GM12878 (cell line): ENCODE data around the gene RFFL. TPM values are rescaled to one million over a fixed set of nuclear protein-coding genes. Genes with fewer than 3 reads are reported as not detected.

Source experiments
- ATAC-seq: fragments of 200-7000 bp; cut with Tn5 transposase; 3 replicates; pipeline ENCODE4 v1.9.1; 2020; ENCODE audit warnings: mild to moderate bottlenecking, moderate library complexity
- BruUV-seq: library from RNA; stranded (reverse); fragments of 400-500 nt; replicated peaks from 2 replicates; lab custom pipeline; 2021; lab: Mats Ljungman, UMichigan
- CTCF ChIA-PET: fragments of 300-600 bp; sonication (Branson Sonifier 250); formaldehyde crosslinking; extraction: SDS; loops from one replicate; lab custom pipeline; 2021; ENCODE audit warnings: inconsistent platforms; lab: Yijun Ruan, JAX
- POLR2A ChIA-PET: fragments of 350-600 bp; formaldehyde crosslinking; extraction: SDS; loops from one replicate; lab custom pipeline; 2021; ENCODE audit warnings: inconsistent platforms; lab: Charles Lee
- RAD21 ChIA-PET: fragments of 300-600 bp; sonication (Branson Sonifier 250); formaldehyde crosslinking; loops from one replicate; lab custom pipeline; 2023; ENCODE audit warnings: antibody characterized with exemption; ENCODE audit not compliant: unreplicated experiment; lab: Charles Lee
- SMC1A ChIA-PET: fragments of 300-600 bp; sonication (Branson Sonifier 250); formaldehyde crosslinking; loops from one replicate; lab custom pipeline; 2023; ENCODE audit not compliant: unreplicated experiment, uncharacterized antibody; lab: Charles Lee
- DNase-seq: peaks from one replicate; pipeline ENCODE4 v3.0.0-alpha.2; 2011; ENCODE audit warnings: low read depth, low spot score
- FAIRE-seq: peaks from 3 replicates; lab custom pipeline; 2011; peaks lifted over from hg19 to GRCh38; lab: Jason Lieb, UNC
- H2AFZ ChIP-seq: 2 replicates; pipeline ENCODE4 v1.6.0; 2011; ENCODE audit warnings: low read depth, low read length, control low read depth; ENCODE audit not compliant: control insufficient read depth
- H3K27ac ChIP-seq: 2 replicates; pipeline ENCODE4 v1.5.1; 2011; ENCODE audit warnings: control low read depth; ENCODE audit not compliant: control insufficient read depth, insufficient read depth
- H3K27me3 ChIP-seq, 2 experiments: replicated peaks in 1 of 2; 2 replicates each; pipeline versions ENCODE4 v1.6.0 to v1.6.1; 2011; ENCODE audit warnings: low read length in 1 of 2; ENCODE audit not compliant: control insufficient read depth in 2 of 2, insufficient read depth in 2 of 2
- H3K36me3 ChIP-seq, 2 experiments: 2 replicates each; pipeline ENCODE4 v1.5.1; 2011; ENCODE audit warnings: low read length in 1 of 2; ENCODE audit not compliant: control insufficient read depth in 2 of 2, insufficient read depth in 2 of 2
- H3K4me1 ChIP-seq: 2 replicates; pipeline ENCODE4 v1.6.1; 2011; ENCODE audit warnings: mild to moderate bottlenecking, low read length, moderate library complexity, mixed read lengths; ENCODE audit not compliant: control insufficient read depth, insufficient read depth
- H3K4me2 ChIP-seq: 2 replicates; pipeline ENCODE4 v1.6.0; 2011; ENCODE audit warnings: control low read depth; ENCODE audit not compliant: control insufficient read depth, insufficient read depth
- H3K4me3 ChIP-seq: fragments of 200-600 bp; sonication (generic); 2 replicates; pipeline ENCODE4 v1.5.1; 2016
- H3K79me2 ChIP-seq: 2 replicates; pipeline ENCODE4 v1.6.0; 2011; ENCODE audit warnings: low read length; ENCODE audit not compliant: control insufficient read depth, insufficient read depth
- H3K9ac ChIP-seq: 2 replicates; pipeline ENCODE4 v1.8.0; 2011; ENCODE audit warnings: low read length, control low read depth, mixed read lengths; ENCODE audit not compliant: control insufficient read depth, insufficient read depth
- H3K9me3 ChIP-seq: replicated peaks from 3 replicates; pipeline ENCODE4 v1.5.1; 2011; ENCODE audit warnings: mild to moderate bottlenecking, low read length; ENCODE audit not compliant: control insufficient read depth, insufficient read depth
- H4K20me1 ChIP-seq: 2 replicates; pipeline ENCODE4 v1.6.0; 2011; ENCODE audit not compliant: control insufficient read depth, insufficient read depth
- CEBPB ChIP-seq, 2 experiments: fragments of 150-350 bp in 1 of 2; IDR thresholded peaks; 2 replicates each; pipeline ENCODE4 v1.6.1; 2012 to 2014; ENCODE audit warnings: low read depth in 2 of 2, low read length in 2 of 2, borderline replicate concordance in 1 of 2, inconsistent platforms in 1 of 2
- IKZF2 ChIP-seq, 2 experiments: fragments of 450-650 bp; IDR thresholded peaks; 2 replicates each; pipeline ENCODE4 v1.6.1; 2017; ENCODE audit warnings: mild to moderate bottlenecking in 2 of 2, moderate library complexity in 2 of 2
- JUND ChIP-seq: IDR thresholded peaks from 2 replicates; pipeline ENCODE4 v1.6.1; 2012; ENCODE audit warnings: low read depth, mild to moderate bottlenecking, low read length, improper control_type of control experiment, moderate library complexity
- MYC ChIP-seq: IDR thresholded peaks from 2 replicates; pipeline ENCODE4 v1.6.1; 2011; ENCODE audit warnings: mild to moderate bottlenecking, low read length, moderate library complexity, inconsistent platforms; ENCODE audit not compliant: insufficient read depth, insufficient replicate concordance, insufficient read length, severe bottlenecking
- SMAD5 ChIP-seq: IDR thresholded peaks from 2 replicates; pipeline ENCODE4 v1.6.1; 2016; ENCODE audit warnings: antibody characterized with exemption, low read depth
- SP1 ChIP-seq: IDR thresholded peaks from one replicate; pipeline ENCODE4 v1.6.1; 2011; ENCODE audit warnings: low read depth, low read length
- YBX1 ChIP-seq: fragments of 450-650 bp; IDR thresholded peaks from 2 replicates; pipeline ENCODE4 v1.6.1; 2016; ENCODE audit warnings: antibody characterized with exemption
- WGBS: methylation state at CpG from one replicate; pipeline ENCODE4 v1.1.6; 2016; ENCODE audit warnings: low lambda C conversion rate; ENCODE audit not compliant: insufficient replicate concordance, insufficient coverage; ENCODE audit errors: missing lambda C conversion rate; 5-methylcytosine and 5-hydroxymethylcytosine counted together
- in situ Hi-C: fragments of 300-500 bp; cut with MboI; formaldehyde crosslinking; loops from 9 replicates; pipeline ENCODE4 v1.14.3; 2018; ENCODE audit warnings: mixed read lengths
- intact Hi-C: fragments of 100-400 bp; cut with micrococcal nuclease; formaldehyde crosslinking; loops from one replicate; pipeline ENCODE4 v1.14.2; 2022; ENCODE audit not compliant: unreplicated experiment
- polyA plus RNA-seq, 11 experiments: library from polyadenylated mRNA; depleted of rRNA in 4 of 11; unstranded in 6 of 11; stranded (reverse) in 5 of 11; fragments of >200 nt; fragmentation: Nextera tagmentation in 4 of 11; fragmentation: Illumina TruSeq in 1 of 11; extraction: Ambion mirVana in 4 of 11; extraction: Trizol in 1 of 11; gene quantifications; 1 replicate in 1 of 11; 2 replicates in 10 of 11; pipeline versions ENCODE4 v1.2.1 to v1.2.3, GENCODE V29; 2011 to 2016; ENCODE audit warnings: inconsistent platforms in 2 of 11, missing spikeins in 2 of 11, low read depth in 1 of 11
- total RNA-seq, 4 experiments: library from RNA; depleted of rRNA in 3 of 4; stranded (reverse); fragments of >200 nt in 3 of 4; fragmentation: Illumina TruSeq in 1 of 4; extraction: Trizol in 1 of 4; gene quantifications; 2 replicates each; pipeline versions ENCODE4 v1.2.1 to v1.2.3, GENCODE V29; 2013 to 2021
- TF ChIP-seq, protein P1 (sequence below): IDR thresholded peaks from 2 replicates; pipeline ENCODE4 v1.6.1; 2011; ENCODE audit warnings: borderline replicate concordance, low read depth, mild to moderate bottlenecking, moderate library complexity, mixed read lengths, low read length; ENCODE audit not compliant: insufficient read depth; ENCODE audit errors: extremely low read length
- TF ChIP-seq, protein P2 (sequence below): fragments of 450-650 bp; IDR thresholded peaks from 2 replicates; pipeline ENCODE4 v1.6.1; 2016; ENCODE audit warnings: mild to moderate bottlenecking, moderate library complexity, borderline replicate concordance
- TF ChIP-seq, protein P3 (sequence below): fragments of 450-650 bp; IDR thresholded peaks from 2 replicates; pipeline ENCODE4 v1.6.1; 2017; ENCODE audit warnings: antibody characterized with exemption, mild to moderate bottlenecking, moderate library complexity
- TF ChIP-seq, protein P4 (sequence below): fragments of 450-650 bp; formaldehyde crosslinking; IDR thresholded peaks from 2 replicates; pipeline ENCODE4 v1.4.0; 2020; ENCODE audit warnings: mild to moderate bottlenecking, moderate library complexity

Gene RFFL
- total and polyA plus RNA-seq, 10 of the 15 experiments (the other 5 are each of a cell fraction or from before 2014, with no cell fraction given), result 4.7 to 56.1 (median 26.9) TPM

DNA sequence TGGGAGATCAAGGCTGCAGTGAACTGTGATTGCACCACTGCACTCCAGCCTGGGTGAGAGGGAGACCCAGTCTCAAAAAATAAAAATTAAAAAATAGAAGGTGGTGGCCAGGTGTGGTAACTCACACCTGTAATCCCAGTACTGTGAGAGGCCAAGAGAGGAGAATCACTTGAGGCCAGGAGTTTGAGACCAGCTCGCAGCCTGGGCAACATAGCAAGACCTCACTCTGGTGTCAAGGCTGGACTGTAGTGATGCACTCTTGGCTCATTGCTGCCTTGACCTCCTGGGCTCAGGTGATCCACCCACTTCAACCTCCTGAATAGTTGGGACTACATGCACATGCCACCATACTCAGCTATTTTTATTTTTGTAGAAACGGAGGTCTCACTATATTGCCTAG is 13.3 kb downstream of the RFFL start:
- Histone ChIP-seq H4K20me1 (no peaks in the 10 kb centered on the region), H3K79me2 (peaks cover 35% of the 10 kb centered on the region), H3K4me3 (no peak overlapping the region), H3K9ac (no peak overlapping the region), H3K9me3 (no peaks in the 10 kb centered on the region), H3K4me2 (no peak overlapping the region), H2AFZ (no peak overlapping the region), H3K4me1 (peaks cover 34% of the 10 kb centered on the region), H3K36me3 (peaks cover 0 to 1% of the 10 kb centered on the region in 2 experiments; a peak in 1 of 4 replicates), H3K27me3 (no peaks in the 10 kb centered on the region), H3K27ac (peak overlapping the region; percentile 93)
- no peak for DNase-seq
- ChIA-PET RAD21 (interaction anchor here (0.8 to 6.9 kb wide), 3 partner anchors 14 to 35 kb away, joined by 3 to 73 read pairs (median 5); partner anchors contain the start of gene RFFL), SMC1A (interaction anchor here (0.9 to 12.0 kb wide), 5 partner anchors 9 to 40 kb away, joined by 4 to 221 read pairs (median 7); partner anchors contain the start of gene RFFL), CTCF (interaction anchor here (0.7 to 1.8 kb wide), 2 partner anchors 40 to 690 kb away, joined by 3 to 5 read pairs; no protein-coding TSS in a partner anchor), POLR2A (interaction anchor here (0.9 to 2.2 kb wide), 4 partner anchors 9 to 25 kb away, joined by 4 to 9 read pairs (median 5); partner anchors contain the start of gene RFFL)
- no peak for ATAC-seq
- intact Hi-C loops, result no loop called here
- 92% methylated on average over 2 of the region's 2 CpGs for WGBS
- in situ Hi-C loops, result no loop called here
- BruUV-seq, result no TSS peak
- no peak for FAIRE-seq
- TF ChIP-seq MYC (no peak), CEBPB (IDR thresholded peaks at IDR 0.05; ENCODE audit: borderline replicate concordance in 1 of 2, low read depth in 2 of 2, low read length in 2 of 2) (no peak), IKZF2 (IDR thresholded peaks at IDR 0.05) (no peak), SMAD5 (no peak), SP1 (no peak), JUND (no peak), YBX1 (no peak)
- TF ChIP-seq, protein P1, sequence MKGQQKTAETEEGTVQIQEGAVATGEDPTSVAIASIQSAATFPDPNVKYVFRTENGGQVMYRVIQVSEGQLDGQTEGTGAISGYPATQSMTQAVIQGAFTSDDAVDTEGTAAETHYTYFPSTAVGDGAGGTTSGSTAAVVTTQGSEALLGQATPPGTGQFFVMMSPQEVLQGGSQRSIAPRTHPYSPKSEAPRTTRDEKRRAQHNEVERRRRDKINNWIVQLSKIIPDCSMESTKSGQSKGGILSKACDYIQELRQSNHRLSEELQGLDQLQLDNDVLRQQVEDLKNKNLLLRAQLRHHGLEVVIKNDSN, result no peak
- TF ChIP-seq, protein P2, sequence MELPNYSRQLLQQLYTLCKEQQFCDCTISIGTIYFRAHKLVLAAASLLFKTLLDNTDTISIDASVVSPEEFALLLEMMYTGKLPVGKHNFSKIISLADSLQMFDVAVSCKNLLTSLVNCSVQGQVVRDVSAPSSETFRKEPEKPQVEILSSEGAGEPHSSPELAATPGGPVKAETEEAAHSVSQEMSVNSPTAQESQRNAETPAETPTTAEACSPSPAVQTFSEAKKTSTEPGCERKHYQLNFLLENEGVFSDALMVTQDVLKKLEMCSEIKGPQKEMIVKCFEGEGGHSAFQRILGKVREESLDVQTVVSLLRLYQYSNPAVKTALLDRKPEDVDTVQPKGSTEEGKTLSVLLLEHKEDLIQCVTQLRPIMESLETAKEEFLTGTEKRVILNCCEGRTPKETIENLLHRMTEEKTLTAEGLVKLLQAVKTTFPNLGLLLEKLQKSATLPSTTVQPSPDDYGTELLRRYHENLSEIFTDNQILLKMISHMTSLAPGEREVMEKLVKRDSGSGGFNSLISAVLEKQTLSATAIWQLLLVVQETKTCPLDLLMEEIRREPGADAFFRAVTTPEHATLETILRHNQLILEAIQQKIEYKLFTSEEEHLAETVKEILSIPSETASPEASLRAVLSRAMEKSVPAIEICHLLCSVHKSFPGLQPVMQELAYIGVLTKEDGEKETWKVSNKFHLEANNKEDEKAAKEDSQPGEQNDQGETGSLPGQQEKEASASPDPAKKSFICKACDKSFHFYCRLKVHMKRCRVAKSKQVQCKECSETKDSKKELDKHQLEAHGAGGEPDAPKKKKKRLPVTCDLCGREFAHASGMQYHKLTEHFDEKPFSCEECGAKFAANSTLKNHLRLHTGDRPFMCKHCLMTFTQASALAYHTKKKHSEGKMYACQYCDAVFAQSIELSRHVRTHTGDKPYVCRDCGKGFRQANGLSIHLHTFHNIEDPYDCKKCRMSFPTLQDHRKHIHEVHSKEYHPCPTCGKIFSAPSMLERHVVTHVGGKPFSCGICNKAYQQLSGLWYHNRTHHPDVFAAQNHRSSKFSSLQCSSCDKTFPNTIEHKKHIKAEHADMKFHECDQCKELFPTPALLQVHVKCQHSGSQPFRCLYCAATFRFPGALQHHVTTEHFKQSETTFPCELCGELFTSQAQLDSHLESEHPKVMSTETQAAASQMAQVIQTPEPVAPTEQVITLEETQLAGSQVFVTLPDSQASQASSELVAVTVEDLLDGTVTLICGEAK, result no peak
- TF ChIP-seq, protein P3, sequence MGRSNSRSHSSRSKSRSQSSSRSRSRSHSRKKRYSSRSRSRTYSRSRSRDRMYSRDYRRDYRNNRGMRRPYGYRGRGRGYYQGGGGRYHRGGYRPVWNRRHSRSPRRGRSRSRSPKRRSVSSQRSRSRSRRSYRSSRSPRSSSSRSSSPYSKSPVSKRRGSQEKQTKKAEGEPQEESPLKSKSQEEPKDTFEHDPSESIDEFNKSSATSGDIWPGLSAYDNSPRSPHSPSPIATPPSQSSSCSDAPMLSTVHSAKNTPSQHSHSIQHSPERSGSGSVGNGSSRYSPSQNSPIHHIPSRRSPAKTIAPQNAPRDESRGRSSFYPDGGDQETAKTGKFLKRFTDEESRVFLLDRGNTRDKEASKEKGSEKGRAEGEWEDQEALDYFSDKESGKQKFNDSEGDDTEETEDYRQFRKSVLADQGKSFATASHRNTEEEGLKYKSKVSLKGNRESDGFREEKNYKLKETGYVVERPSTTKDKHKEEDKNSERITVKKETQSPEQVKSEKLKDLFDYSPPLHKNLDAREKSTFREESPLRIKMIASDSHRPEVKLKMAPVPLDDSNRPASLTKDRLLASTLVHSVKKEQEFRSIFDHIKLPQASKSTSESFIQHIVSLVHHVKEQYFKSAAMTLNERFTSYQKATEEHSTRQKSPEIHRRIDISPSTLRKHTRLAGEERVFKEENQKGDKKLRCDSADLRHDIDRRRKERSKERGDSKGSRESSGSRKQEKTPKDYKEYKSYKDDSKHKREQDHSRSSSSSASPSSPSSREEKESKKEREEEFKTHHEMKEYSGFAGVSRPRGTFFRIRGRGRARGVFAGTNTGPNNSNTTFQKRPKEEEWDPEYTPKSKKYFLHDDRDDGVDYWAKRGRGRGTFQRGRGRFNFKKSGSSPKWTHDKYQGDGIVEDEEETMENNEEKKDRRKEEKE, result no peak
- TF ChIP-seq, protein P4, sequence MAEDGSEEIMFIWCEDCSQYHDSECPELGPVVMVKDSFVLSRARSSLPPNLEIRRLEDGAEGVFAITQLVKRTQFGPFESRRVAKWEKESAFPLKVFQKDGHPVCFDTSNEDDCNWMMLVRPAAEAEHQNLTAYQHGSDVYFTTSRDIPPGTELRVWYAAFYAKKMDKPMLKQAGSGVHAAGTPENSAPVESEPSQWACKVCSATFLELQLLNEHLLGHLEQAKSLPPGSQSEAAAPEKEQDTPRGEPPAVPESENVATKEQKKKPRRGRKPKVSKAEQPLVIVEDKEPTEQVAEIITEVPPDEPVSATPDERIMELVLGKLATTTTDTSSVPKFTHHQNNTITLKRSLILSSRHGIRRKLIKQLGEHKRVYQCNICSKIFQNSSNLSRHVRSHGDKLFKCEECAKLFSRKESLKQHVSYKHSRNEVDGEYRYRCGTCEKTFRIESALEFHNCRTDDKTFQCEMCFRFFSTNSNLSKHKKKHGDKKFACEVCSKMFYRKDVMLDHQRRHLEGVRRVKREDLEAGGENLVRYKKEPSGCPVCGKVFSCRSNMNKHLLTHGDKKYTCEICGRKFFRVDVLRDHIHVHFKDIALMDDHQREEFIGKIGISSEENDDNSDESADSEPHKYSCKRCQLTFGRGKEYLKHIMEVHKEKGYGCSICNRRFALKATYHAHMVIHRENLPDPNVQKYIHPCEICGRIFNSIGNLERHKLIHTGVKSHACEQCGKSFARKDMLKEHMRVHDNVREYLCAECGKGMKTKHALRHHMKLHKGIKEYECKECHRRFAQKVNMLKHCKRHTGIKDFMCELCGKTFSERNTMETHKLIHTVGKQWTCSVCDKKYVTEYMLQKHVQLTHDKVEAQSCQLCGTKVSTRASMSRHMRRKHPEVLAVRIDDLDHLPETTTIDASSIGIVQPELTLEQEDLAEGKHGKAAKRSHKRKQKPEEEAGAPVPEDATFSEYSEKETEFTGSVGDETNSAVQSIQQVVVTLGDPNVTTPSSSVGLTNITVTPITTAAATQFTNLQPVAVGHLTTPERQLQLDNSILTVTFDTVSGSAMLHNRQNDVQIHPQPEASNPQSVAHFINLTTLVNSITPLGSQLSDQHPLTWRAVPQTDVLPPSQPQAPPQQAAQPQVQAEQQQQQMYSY, result no peak
